ENCODE measurements around the gene HES7. TPM values are rescaled to one million over a fixed set of nuclear protein-coding genes. Genes with fewer than 3 reads are reported as not detected.

HES7 gene
- total and polyA plus RNA-seq, 9 of the 15 experiments (the other 6 are each of a cell fraction or from before 2014, with no cell fraction given), result 0.03 to 1.7 (median 0.14) TPM; not detected in 1

GRCh38 chr17:8173056-8173870, 49.4 kb upstream of the HES7 start (continued):
- no peak for TF ChIP-seq CEBPZ (IDR thresholded peaks at IDR 0.05; ENCODE audit: borderline replicate concordance, low read depth, low read length)
- TF ChIP-seq IFI16 (CRISPR knock-in tag; IDR thresholded peaks at IDR 0.05), result 0 out of 2 replicates have a peak, but pooled peaks have one; percentile 23
- TF ChIP-seq GMEB1 (CRISPR knock-in tag; IDR thresholded peaks at IDR 0.05), result peak; percentile 86
- TF ChIP-seq BMI1 (IDR thresholded peaks at IDR 0.05; ENCODE audit: low read length), result no peak
- peak; percentile 46 for TF ChIP-seq E2F8 (IDR thresholded peaks at IDR 0.05; ENCODE audit: low read depth, partially characterized antibody)
- TF ChIP-seq NFXL1 (CRISPR knock-in tag; IDR thresholded peaks at IDR 0.05), result peak; percentile 95
- TF ChIP-seq CREB5 (CRISPR knock-in tag; IDR thresholded peaks at IDR 0.05), result peak; percentile 86
- TF ChIP-seq NCOA4 (IDR thresholded peaks at IDR 0.05; ENCODE audit: partially characterized antibody), result peak; percentile 96
- peak; percentile 97; the same call in 1 of the 2 replicates for TF ChIP-seq ETS1 (conservative IDR thresholded peaks at IDR 0.05; ENCODE audit: control insufficient read depth, low read depth, low read length)
- TF ChIP-seq RCOR1 (IDR thresholded peaks at IDR 0.05; ENCODE audit: borderline replicate concordance in 1 of 2, low read depth in 2 of 2, low read length in 2 of 2), result peak; percentile 67 to 70; a peak in 3 of 4 replicates
- peak; percentile 53; the same call in 1 of the 2 replicates for TF ChIP-seq HMBOX1 (IDR thresholded peaks at IDR 0.05)
- TF ChIP-seq MTA2 (IDR thresholded peaks at IDR 0.05; ENCODE audit: low read depth), result peak; percentile 58
- peak; percentile 96 for TF ChIP-seq SMAD3 (CRISPR knock-in tag; conservative IDR thresholded peaks at IDR 0.05)

Measured in K562 (cell line).